Measurements from ENCODE around the gene TAF9. TPM values are rescaled to one million over a fixed set of nuclear protein-coding genes. Genes with fewer than 3 reads are reported as not detected.
A peak's percentile ranks its signal among the peaks of the same experiment; 100 is the strongest.

TAF9 gene, protein sequence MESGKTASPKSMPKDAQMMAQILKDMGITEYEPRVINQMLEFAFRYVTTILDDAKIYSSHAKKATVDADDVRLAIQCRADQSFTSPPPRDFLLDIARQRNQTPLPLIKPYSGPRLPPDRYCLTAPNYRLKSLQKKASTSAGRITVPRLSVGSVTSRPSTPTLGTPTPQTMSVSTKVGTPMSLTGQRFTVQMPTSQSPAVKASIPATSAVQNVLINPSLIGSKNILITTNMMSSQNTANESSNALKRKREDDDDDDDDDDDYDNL
- total RNA-seq = 10 to 100 TPM; 32.1 to 79.4 (median 45.5) TPM

DNA sequence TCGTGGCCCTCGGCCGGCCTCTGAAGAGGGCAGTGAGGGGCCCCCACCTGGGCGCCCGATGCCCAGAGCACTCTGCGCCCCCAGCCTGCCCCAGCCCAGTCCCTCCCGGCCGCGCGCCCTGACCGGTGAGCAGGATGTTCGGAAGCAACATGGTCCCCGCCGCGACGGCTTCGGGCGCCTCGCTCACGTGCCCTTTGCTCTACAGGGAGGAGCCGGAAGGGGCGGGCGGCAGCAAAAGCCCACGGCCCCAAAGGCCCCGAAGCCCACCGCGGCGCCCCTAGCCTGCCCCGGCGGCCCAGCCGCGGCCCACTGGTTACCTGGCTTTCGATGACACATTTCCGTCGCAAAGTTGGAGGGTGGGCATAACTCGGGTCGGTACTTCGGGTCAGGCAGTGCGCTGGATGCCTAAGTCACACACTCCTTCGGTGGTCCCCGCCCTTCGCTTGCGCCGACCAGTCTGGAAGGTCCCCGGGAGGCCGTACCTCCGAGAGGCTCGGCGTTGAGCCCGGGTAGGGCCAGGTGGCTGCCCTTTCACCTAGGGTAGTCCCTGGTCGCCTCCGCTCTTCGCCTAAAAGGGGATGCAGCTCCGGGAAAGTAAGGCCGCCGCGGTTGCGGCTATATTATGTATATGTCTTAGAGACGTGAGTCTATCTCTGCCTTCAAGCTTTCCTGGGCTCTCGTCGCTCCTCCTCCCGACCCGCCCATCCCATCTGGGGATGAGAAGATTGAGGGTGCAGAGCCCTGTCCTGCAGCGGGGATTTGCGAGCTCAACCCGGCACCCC is at the start of gene TAF9, which contains the start of the genes AK6 and RAD17:
TAF9 (minus strand) TSS at position 181 of the 782 bp plus-strand sequence. CDS start 3,783 bp downstream, outside the sequence.
AK6 (minus strand) TSS at position 181 of the 782 bp plus-strand sequence; CDS start at position 151, 30 bp downstream.
RAD17 (plus strand) TSS at position 479 of the 782 bp plus-strand sequence. CDS start 2,391 bp downstream, outside the sequence.
- Histone ChIP-seq H3K27ac (peak within 1 kb of the TSS; percentile 91 to 98 (median 94)), H3K36me3 (peaks cover 0 to 3% (median under 1%) of the 10 kb centered on the region in 4 donors), H3K4me3 (peak within 1 kb of the TSS; percentile 71 to 88 (median 82)), H3K27me3 (no peaks in the 10 kb centered on the region), H3K4me1 (peaks cover 17 to 37% (median 27%) of the 10 kb centered on the region in 4 donors), H3K9me3 (no peaks in the 10 kb centered on the region)
- WGBS, 2 donors (ENCODE audit: low coverage in 1 of 2) = 0 to 1% methylated on average over 4 to 61 of the region's 66 CpGs
- peak; percentile 94 for DNase-seq
- in situ Hi-C loops (cut with MboI; ENCODE audit: low pct_ligation_motif_present in 1 of 4, low pct_unique_long_range_greater_than_20kb in 1 of 4, low sequenced_read_pairs in 3 of 4) = no loop called here
- intact Hi-C loops (cut with DNase I; ENCODE audit: low total_unique reads) = no loop called here
- TF ChIP-seq EP300 (IDR thresholded peaks at IDR 0.05; ENCODE audit: low read depth) = no peak
- TF ChIP-seq, protein P1, sequence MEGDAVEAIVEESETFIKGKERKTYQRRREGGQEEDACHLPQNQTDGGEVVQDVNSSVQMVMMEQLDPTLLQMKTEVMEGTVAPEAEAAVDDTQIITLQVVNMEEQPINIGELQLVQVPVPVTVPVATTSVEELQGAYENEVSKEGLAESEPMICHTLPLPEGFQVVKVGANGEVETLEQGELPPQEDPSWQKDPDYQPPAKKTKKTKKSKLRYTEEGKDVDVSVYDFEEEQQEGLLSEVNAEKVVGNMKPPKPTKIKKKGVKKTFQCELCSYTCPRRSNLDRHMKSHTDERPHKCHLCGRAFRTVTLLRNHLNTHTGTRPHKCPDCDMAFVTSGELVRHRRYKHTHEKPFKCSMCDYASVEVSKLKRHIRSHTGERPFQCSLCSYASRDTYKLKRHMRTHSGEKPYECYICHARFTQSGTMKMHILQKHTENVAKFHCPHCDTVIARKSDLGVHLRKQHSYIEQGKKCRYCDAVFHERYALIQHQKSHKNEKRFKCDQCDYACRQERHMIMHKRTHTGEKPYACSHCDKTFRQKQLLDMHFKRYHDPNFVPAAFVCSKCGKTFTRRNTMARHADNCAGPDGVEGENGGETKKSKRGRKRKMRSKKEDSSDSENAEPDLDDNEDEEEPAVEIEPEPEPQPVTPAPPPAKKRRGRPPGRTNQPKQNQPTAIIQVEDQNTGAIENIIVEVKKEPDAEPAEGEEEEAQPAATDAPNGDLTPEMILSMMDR (IDR thresholded peaks at IDR 0.05) = no peak
- peak; percentile 55 to 91 (median 90) for TF ChIP-seq POLR2AphosphoS5 (IDR thresholded peaks at IDR 0.05)
- peak; percentile 82 for TF ChIP-seq POLR2A (IDR thresholded peaks at IDR 0.05)

DNA sequence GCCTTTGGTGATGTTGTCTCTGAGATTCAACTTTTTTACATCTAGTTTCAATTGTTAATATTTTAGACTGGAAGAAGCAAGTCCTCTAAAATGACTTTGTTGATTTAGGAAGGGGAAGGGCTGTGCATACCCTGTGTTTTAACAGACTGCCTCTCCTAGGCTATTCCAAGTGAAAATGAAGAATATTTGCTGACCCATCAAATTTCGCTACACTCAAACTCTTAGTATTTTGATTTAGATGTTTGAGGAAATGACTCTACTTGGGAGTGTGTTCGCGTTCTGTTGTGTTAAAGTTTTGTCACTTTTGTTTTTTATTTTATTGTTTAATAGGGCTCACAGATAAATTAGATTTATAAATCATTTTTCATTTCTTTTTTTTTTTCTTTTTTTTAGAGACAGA is 49.2 kb upstream of the TAF9 start:
- H3K9me3 ChIP-seq = no peaks in the 10 kb centered on the region
- intact Hi-C loops (cut with DNase I; ENCODE audit: low total_unique reads) (no loop called here), in situ Hi-C loops (cut with MboI; ENCODE audit: low pct_ligation_motif_present in 1 of 4, low pct_unique_long_range_greater_than_20kb in 1 of 4, low sequenced_read_pairs in 3 of 4) (no loop called here)
- H3K4me3 ChIP-seq = no peak overlapping the region
- H3K36me3 ChIP-seq = no peaks in the 10 kb centered on the region
- no peak for DNase-seq
- peaks cover 0 to 2% (median 0%) of the 10 kb centered on the region in 4 donors for H3K4me1 ChIP-seq
- no peak for TF ChIP-seq POLR2A (IDR thresholded peaks at IDR 0.05)
- no peaks in the 10 kb centered on the region for H3K27me3 ChIP-seq
- no peak overlapping the region for H3K27ac ChIP-seq
- WGBS, 2 donors (ENCODE audit: low coverage in 1 of 2) = 94 to 96% methylated on average over 3 of the region's 3 CpGs

DNA sequence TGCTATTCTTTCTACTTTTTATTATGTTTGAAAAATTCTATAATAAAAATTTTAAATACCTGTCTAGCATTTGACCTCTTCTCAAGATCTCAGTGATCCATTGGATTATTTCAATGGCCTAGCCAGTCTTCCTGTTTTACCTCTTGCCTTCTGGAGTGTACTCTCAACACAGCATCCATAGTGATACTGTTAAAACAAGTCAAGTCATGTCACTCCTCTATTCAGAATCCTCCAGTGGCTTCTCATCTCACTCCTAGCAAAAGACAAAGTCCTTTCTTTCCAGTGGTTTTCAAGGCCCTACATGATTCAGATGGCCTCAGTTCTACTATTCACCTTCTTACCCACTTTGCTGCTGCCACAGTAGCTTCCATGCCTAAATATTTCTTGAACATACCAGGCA is 47.4 kb upstream of the TAF9 start:
- peak overlapping the region in 1 of 4 donors; percentile 59 for H3K4me3 ChIP-seq
- intact Hi-C loops (cut with DNase I; ENCODE audit: low total_unique reads) (no loop called here), in situ Hi-C loops (cut with MboI; ENCODE audit: low pct_ligation_motif_present in 1 of 4, low pct_unique_long_range_greater_than_20kb in 1 of 4, low sequenced_read_pairs in 3 of 4) (no loop called here)
- TF ChIP-seq POLR2AphosphoS5 (IDR thresholded peaks at IDR 0.05) (no peak), POLR2A (IDR thresholded peaks at IDR 0.05) (no peak), EP300 (IDR thresholded peaks at IDR 0.05; ENCODE audit: low read depth) (no peak)
- TF ChIP-seq, protein P1 (IDR thresholded peaks at IDR 0.05) = no peak
- DNase-seq = no peak
- H3K27me3 ChIP-seq = no peaks in the 10 kb centered on the region
- H3K27ac ChIP-seq = peak overlapping the region in 1 of 4 donors; percentile 86
- peaks cover 0 to 2% (median 0%) of the 10 kb centered on the region in 4 donors for H3K4me1 ChIP-seq
- no peaks in the 10 kb centered on the region for H3K36me3 ChIP-seq
- no peaks in the 10 kb centered on the region for H3K9me3 ChIP-seq

DNA sequence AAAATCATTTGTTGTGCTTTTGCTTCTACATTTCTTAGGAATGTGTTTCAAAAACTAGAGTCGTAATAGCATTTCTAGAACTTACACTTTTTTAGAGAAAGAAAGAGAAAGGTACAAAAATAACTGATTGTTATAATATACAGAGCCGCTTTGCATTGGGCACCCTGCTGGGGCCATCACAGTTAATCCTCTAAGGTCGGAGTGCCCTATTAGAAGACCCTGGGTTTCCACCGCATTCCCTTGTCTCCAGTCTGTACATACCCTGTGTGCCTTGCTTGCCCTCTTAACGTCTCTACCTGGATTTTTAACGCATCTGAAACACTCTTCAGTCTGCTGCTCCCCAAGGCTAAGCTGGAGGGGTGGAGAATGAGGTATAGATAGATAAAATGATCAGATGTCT is 46.9 kb upstream of the TAF9 start:
- Histone ChIP-seq H3K36me3 (peaks cover 0 to under 1% (median 0%) of the 10 kb centered on the region in 4 donors), H3K4me3 (peak overlapping the region in 3 of 4 donors; percentile 49 to 59 (median 53)), H3K9me3 (no peaks in the 10 kb centered on the region), H3K27me3 (no peaks in the 10 kb centered on the region), H3K27ac (peak overlapping the region in 3 of 4 donors; percentile 84 to 89 (median 86)), H3K4me1 (peaks cover 0 to 2% (median 0%) of the 10 kb centered on the region in 4 donors)
- in situ Hi-C loops (cut with MboI; ENCODE audit: low pct_ligation_motif_present in 1 of 4, low pct_unique_long_range_greater_than_20kb in 1 of 4, low sequenced_read_pairs in 3 of 4) (no loop called here), intact Hi-C loops (cut with DNase I; ENCODE audit: low total_unique reads) (no loop called here)
- no peak for TF ChIP-seq POLR2A (IDR thresholded peaks at IDR 0.05)
- TF ChIP-seq POLR2AphosphoS5 (IDR thresholded peaks at IDR 0.05) = no peak
- no peak for DNase-seq
- 54 to 60% methylated on average over 5 to 6 of the region's 6 CpGs for WGBS, 2 donors (ENCODE audit: low coverage in 1 of 2)

DNA sequence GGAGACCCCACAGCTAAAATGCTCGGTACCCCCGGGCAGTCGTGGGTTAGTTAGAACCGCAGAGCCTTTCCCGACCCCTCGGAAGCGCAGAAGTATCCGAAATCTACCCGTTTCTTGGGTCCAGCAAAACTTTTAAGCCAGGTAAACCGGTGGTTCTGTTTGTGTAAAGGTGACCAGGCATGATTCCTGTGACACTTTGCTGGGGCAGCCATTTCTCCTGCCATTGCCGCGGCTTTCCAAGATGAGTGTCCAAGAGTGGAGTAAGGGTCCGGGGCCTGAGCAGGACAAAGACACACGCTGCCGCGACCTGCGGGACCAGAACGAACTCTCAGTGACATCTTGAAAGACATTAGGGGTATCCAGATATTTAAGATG is 46.3 kb upstream of the TAF9 start:
- in situ Hi-C loops (cut with MboI; ENCODE audit: low pct_ligation_motif_present in 1 of 4, low pct_unique_long_range_greater_than_20kb in 1 of 4, low sequenced_read_pairs in 3 of 4) = no loop called here
- DNase-seq = peak; percentile 26

More for the DNA sequence above, 46.3 kb upstream of the TAF9 start:
- H3K4me1 ChIP-seq = peaks cover 0 to 2% (median 0%) of the 10 kb centered on the region in 4 donors
- no peak for TF ChIP-seq EP300 (IDR thresholded peaks at IDR 0.05; ENCODE audit: low read depth)
- TF ChIP-seq POLR2A (IDR thresholded peaks at IDR 0.05) = no peak
- no peak for TF ChIP-seq POLR2AphosphoS5 (IDR thresholded peaks at IDR 0.05)
- TF ChIP-seq, protein P1 (IDR thresholded peaks at IDR 0.05) = no peak
- intact Hi-C loops (cut with DNase I; ENCODE audit: low total_unique reads) = no loop called here
- peak overlapping the region; percentile 34 to 59 (median 51) for H3K4me3 ChIP-seq
- no peaks in the 10 kb centered on the region for H3K9me3 ChIP-seq
- peaks cover 0 to 7% (median under 1%) of the 10 kb centered on the region in 4 donors for H3K36me3 ChIP-seq
- H3K27ac ChIP-seq = peak overlapping the region; percentile 84 to 89 (median 86)
- H3K27me3 ChIP-seq = no peaks in the 10 kb centered on the region
- 44 to 83% methylated on average over 1 to 18 of the region's 18 CpGs for WGBS, 2 donors (ENCODE audit: low coverage in 1 of 2)

All from transverse colon (tissue), 4 donors.